NB4 (cell line): ENCODE results near the gene ALPK1.
"Not testable (repeated sequence)": the region's sequence is repeated elsewhere in the genome, so short reads cannot be mapped to it uniquely, and the experiment has no call there.

Experiments
- DNase-seq: peaks from one replicate; pipeline ENCODE4 v3.0.0; 2010; ENCODE audit warnings: low read depth
- H3K4me3 ChIP-seq: one replicate; pipeline ENCODE4 v1.5.1; 2011; ENCODE audit warnings: mild to moderate bottlenecking, low read depth, low read length, moderate library complexity
- CTCF ChIP-seq: IDR thresholded peaks from one replicate; pipeline ENCODE4 v1.5.1; 2012; ENCODE audit warnings: low read depth, low read length
- MAX ChIP-seq: IDR thresholded peaks from 2 replicates; pipeline ENCODE4 v1.6.1; 2011; ENCODE audit warnings: low read depth, low read length
- MYC ChIP-seq: IDR thresholded peaks from 2 replicates; pipeline ENCODE4 v1.6.1; 2011; ENCODE audit warnings: low read depth, low read length
- POLR2A ChIP-seq: IDR thresholded peaks from 2 replicates; pipeline ENCODE4 v1.6.1; 2011; ENCODE audit warnings: mild to moderate bottlenecking; ENCODE audit not compliant: insufficient read length; ENCODE audit errors: extremely low read depth

The ALPK1 gene

GRCh38 chr4:112289407-112290253, 7.5 kb upstream of the ALPK1 start:
- no peak overlapping the region for H3K4me3 ChIP-seq
- TF ChIP-seq MAX (no peak), POLR2A (no peak), MYC (no peak), CTCF (no peak)
- no peak for DNase-seq

GRCh38 chr4:112290341-112290740, 6.8 kb upstream of the ALPK1 start:
- no peak for DNase-seq
- TF ChIP-seq POLR2A, result no peak
- no peak for TF ChIP-seq CTCF
- no peak for TF ChIP-seq MYC
- TF ChIP-seq MAX, result no peak
- H3K4me3 ChIP-seq, result no peak overlapping the region

GRCh38 chr4:112299721-112300120, 2.6 kb downstream of the ALPK1 start:
- no peak for DNase-seq
- no peak for TF ChIP-seq MAX
- TF ChIP-seq MYC, result no peak
- TF ChIP-seq CTCF, result no peak
- no peak for TF ChIP-seq POLR2A
- H3K4me3 ChIP-seq, result no peak overlapping the region

GRCh38 chr4:112302320-112303274, 5.4 kb downstream of the ALPK1 start:
- no peak for TF ChIP-seq MAX
- no peak for TF ChIP-seq MYC
- TF ChIP-seq POLR2A, result no peak
- TF ChIP-seq CTCF, result no peak
- H3K4me3 ChIP-seq, result no peak overlapping the region
- DNase-seq, result no peak

- DNase-seq, H3K4me3 ChIP-seq: not testable (repeated sequence)
Observed at GRCh38 chr4:112305477-112305876, 8.3 kb downstream of the ALPK1 start.

GRCh38 chr4:112309263-112309791, 12.2 kb downstream of the ALPK1 start:
- H3K4me3 ChIP-seq, DNase-seq: not testable (repeated sequence)
